SK-N-SH (cell line): ENCODE data around the gene NOTCH1. TPM values are rescaled to one million over a fixed set of nuclear protein-coding genes. Genes with fewer than 3 reads are reported as not detected.

Source experiments
- CTCF ChIA-PET: fragments of 300-600, 350-600 bp; formaldehyde crosslinking; extraction: SDS; loops from one replicate; lab custom pipeline; 2021; lab: Yijun Ruan, JAX
- POLR2A ChIA-PET: fragments of 350-600 bp; sonication (Branson Sonifier 250); formaldehyde crosslinking; extraction: SDS; loops from one replicate; lab custom pipeline; 2020; ENCODE audit warnings: antibody characterized with exemption, inconsistent platforms; lab: Yijun Ruan, JAX
- DNase-seq: peaks from one replicate; pipeline ENCODE4 v3.0.0; 2012
- H2AFZ ChIP-seq: fragments of 200-600 bp; sonication (generic); 2 replicates; pipeline ENCODE4 v1.8.1; 2016; ENCODE audit warnings: antibody characterized with exemption, mild to moderate bottlenecking, low read depth
- H3F3A ChIP-seq: fragments of 200-600 bp; sonication (generic); replicated peaks from 2 replicates; pipeline ENCODE3; 2016; ENCODE audit warnings: antibody characterized with exemption, mild to moderate bottlenecking; ENCODE audit not compliant: insufficient read depth
- H3K27ac ChIP-seq, 2 experiments: fragments of 200-500 bp in 1 of 2; fragments of 200-600 bp in 1 of 2; sonication (Bioruptor generic) in 1 of 2; sonication (generic), shearing (Covaris generic) in 1 of 2; 2 replicates each; pipeline versions ENCODE4 v1.5.1 to v1.6.1; 2014 to 2016; ENCODE audit warnings: low read depth in 2 of 2, inconsistent platforms in 1 of 2, low read length in 1 of 2, mild to moderate bottlenecking in 1 of 2, mixed read lengths in 1 of 2
- H3K27me3 ChIP-seq: fragments of 200-600 bp; sonication (generic), shearing (Covaris generic); 2 replicates; pipeline ENCODE4 v1.6.1; 2016; ENCODE audit warnings: mixed run types; ENCODE audit not compliant: insufficient read depth
- H3K36me3 ChIP-seq, 2 experiments: fragments of 200-500 bp in 1 of 2; fragments of 200-600 bp in 1 of 2; sonication (Bioruptor generic) in 1 of 2; sonication (generic) in 1 of 2; replicated peaks in 1 of 2; 2 replicates each; pipeline versions ENCODE3 to v1.5.1; 2014 to 2016; ENCODE audit warnings: low read length in 1 of 2, mild to moderate bottlenecking in 1 of 2; ENCODE audit not compliant: insufficient read depth in 2 of 2, control insufficient read depth in 1 of 2
- H3K4me1 ChIP-seq, 2 experiments: fragments of 200-500 bp in 1 of 2; fragments of 200-600 bp in 1 of 2; sonication (Bioruptor generic) in 1 of 2; sonication (generic), shearing (Covaris generic) in 1 of 2; 2 replicates each; pipeline versions ENCODE4 v1.5.1 to v1.6.1; 2014 to 2016; ENCODE audit warnings: low read depth in 1 of 2, low read length in 1 of 2, mixed run types in 1 of 2; ENCODE audit not compliant: insufficient read depth in 2 of 2, control insufficient read depth in 1 of 2
- H3K4me2 ChIP-seq: fragments of 200-600 bp; sonication (generic), shearing (Covaris generic); 2 replicates; pipeline ENCODE4 v1.6.1; 2017; ENCODE audit warnings: mixed run types
- H3K4me3 ChIP-seq, 2 experiments: fragments of 200-500 bp in 1 of 2; fragments of 200-600 bp in 1 of 2; sonication (Bioruptor generic) in 1 of 2; sonication (generic), shearing (Covaris generic) in 1 of 2; 2 replicates each; pipeline versions ENCODE4 v1.5.1 to v1.8.1; 2014 to 2016; ENCODE audit warnings: low read depth in 2 of 2, inconsistent platforms in 1 of 2, low read length in 1 of 2, mild to moderate bottlenecking in 1 of 2, mixed read lengths in 1 of 2, moderate library complexity in 1 of 2
- H3K79me2 ChIP-seq: fragments of 200-600 bp; sonication (generic); 2 replicates; pipeline ENCODE4 v1.8.1; 2017; ENCODE audit warnings: mild to moderate bottlenecking; ENCODE audit not compliant: insufficient read depth
- H3K9ac ChIP-seq: fragments of 200-600 bp; sonication (generic); 2 replicates; pipeline ENCODE4 v1.6.1; 2017; ENCODE audit warnings: mixed run types
- H3K9me2 ChIP-seq: fragments of 200-600 bp; sonication (generic); 2 replicates; pipeline ENCODE4 v1.6.1; 2017; ENCODE audit warnings: mixed run types
- H3K9me3 ChIP-seq: fragments of 200-600 bp; sonication (generic); 2 replicates; pipeline ENCODE4 v1.6.1; 2017; ENCODE audit warnings: mixed run types, mild to moderate bottlenecking, moderate library complexity
- H4K20me1 ChIP-seq: fragments of 200-600 bp; sonication (generic); 2 replicates; pipeline ENCODE4 v1.6.1; 2017; ENCODE audit warnings: mild to moderate bottlenecking, mixed run types; ENCODE audit not compliant: insufficient read depth
- ELF1 ChIP-seq: IDR thresholded peaks from 2 replicates; pipeline ENCODE4 v1.4.0; 2012
- EZH2phosphoT487 ChIP-seq: fragments of 200-600 bp; sonication (generic); IDR thresholded peaks from 2 replicates; pipeline ENCODE4 v1.6.1; 2017; ENCODE audit warnings: low read depth, mixed run types, mild to moderate bottlenecking, antibody characterized with exemption, moderate library complexity, borderline replicate concordance
- FOSL2 ChIP-seq: IDR thresholded peaks from 2 replicates; pipeline ENCODE4 v1.4.0; 2012; ENCODE audit warnings: low read depth, mild to moderate bottlenecking, moderate library complexity, borderline replicate concordance
- FOXM1 ChIP-seq: IDR thresholded peaks from 2 replicates; pipeline ENCODE4 v1.4.0; 2012; ENCODE audit warnings: low read depth, mild to moderate bottlenecking
- GABPA ChIP-seq: IDR thresholded peaks from 2 replicates; pipeline ENCODE4 v1.4.0; 2012; ENCODE audit warnings: low read depth, mild to moderate bottlenecking
- GATA2 ChIP-seq: sonication (generic); formaldehyde crosslinking; IDR thresholded peaks from 2 replicates; pipeline ENCODE4 v1.5.0; 2020; ENCODE audit warnings: mild to moderate bottlenecking, missing genetic modification reagents
- JUND ChIP-seq: IDR thresholded peaks from 2 replicates; pipeline ENCODE4 v1.4.0; 2012
- MEF2A ChIP-seq: IDR thresholded peaks from 2 replicates; pipeline ENCODE4 v1.4.0; 2012; ENCODE audit warnings: low read depth, borderline replicate concordance
- MXI1 ChIP-seq: IDR thresholded peaks from 2 replicates; pipeline ENCODE4 v1.6.1; 2012; ENCODE audit warnings: mild to moderate bottlenecking, low read depth, low read length, improper control_type of control experiment
- NFIC ChIP-seq: IDR thresholded peaks from 2 replicates; pipeline ENCODE4 v1.4.0; 2012; ENCODE audit warnings: borderline replicate concordance
- POLR2AphosphoS5 ChIP-seq: IDR thresholded peaks from 2 replicates; pipeline ENCODE4 v1.6.1; 2012; ENCODE audit warnings: low read depth, low read length
- RFX5 ChIP-seq: IDR thresholded peaks from 2 replicates; pipeline ENCODE4 v1.6.1; 2012; ENCODE audit warnings: mild to moderate bottlenecking, improper control_type of control experiment, low read length
- SIN3A ChIP-seq: IDR thresholded peaks from 2 replicates; pipeline ENCODE4 v1.6.1; 2012; ENCODE audit warnings: low read depth, mild to moderate bottlenecking, low read length, moderate library complexity, borderline replicate concordance
- SMC3 ChIP-seq: IDR thresholded peaks from 2 replicates; pipeline ENCODE4 v1.6.1; 2012; ENCODE audit warnings: low read depth, low read length, improper control_type of control experiment
- TAF1 ChIP-seq: IDR thresholded peaks from 2 replicates; pipeline ENCODE4 v1.6.1; 2012; ENCODE audit warnings: low read depth, mild to moderate bottlenecking, low read length, moderate library complexity, borderline replicate concordance
- TEAD4 ChIP-seq: IDR thresholded peaks from 2 replicates; pipeline ENCODE4 v1.4.0; 2012; ENCODE audit warnings: mild to moderate bottlenecking, borderline replicate concordance; ENCODE audit not compliant: insufficient read depth
- YY1 ChIP-seq: IDR thresholded peaks from 2 replicates; pipeline ENCODE4 v1.4.0; 2012; ENCODE audit warnings: low read depth, mild to moderate bottlenecking
- WGBS: methylation state at CpG from one replicate; pipeline ENCODE4 v1.1.6; 2017; ENCODE audit warnings: low lambda C conversion rate; 5-methylcytosine and 5-hydroxymethylcytosine counted together
- polyA plus RNA-seq, 3 experiments: library from polyadenylated mRNA; depleted of rRNA; stranded (reverse); fragments of >200 nt; gene quantifications; 2 replicates each; pipeline ENCODE4 v1.2.3, GENCODE V29; 2012
- TF ChIP-seq, protein P1 (sequence below): fragments of 150-350 bp; IDR thresholded peaks from 2 replicates; pipeline ENCODE4 v1.6.1; 2017; ENCODE audit warnings: antibody characterized with exemption, low read length, low read depth, borderline replicate concordance
- TF ChIP-seq, protein P2 (sequence below): IDR thresholded peaks from 2 replicates; pipeline ENCODE4 v1.4.0; 2012; ENCODE audit warnings: low read depth, borderline replicate concordance
- TF ChIP-seq, protein P3 (sequence below): IDR thresholded peaks from 2 replicates; pipeline ENCODE4 v1.6.1; 2012; ENCODE audit warnings: mild to moderate bottlenecking, low read depth, low read length, moderate library complexity
- TF ChIP-seq, protein P4 (sequence below): fragments of 150-350 bp; IDR thresholded peaks from 2 replicates; pipeline ENCODE4 v1.6.1; 2016; ENCODE audit warnings: mild to moderate bottlenecking, low read depth, low read length

Gene NOTCH1
- polyA plus RNA-seq, 1 of the 3 experiments (the other 2 are of a cell fraction) = 6.6 TPM

DNA sequence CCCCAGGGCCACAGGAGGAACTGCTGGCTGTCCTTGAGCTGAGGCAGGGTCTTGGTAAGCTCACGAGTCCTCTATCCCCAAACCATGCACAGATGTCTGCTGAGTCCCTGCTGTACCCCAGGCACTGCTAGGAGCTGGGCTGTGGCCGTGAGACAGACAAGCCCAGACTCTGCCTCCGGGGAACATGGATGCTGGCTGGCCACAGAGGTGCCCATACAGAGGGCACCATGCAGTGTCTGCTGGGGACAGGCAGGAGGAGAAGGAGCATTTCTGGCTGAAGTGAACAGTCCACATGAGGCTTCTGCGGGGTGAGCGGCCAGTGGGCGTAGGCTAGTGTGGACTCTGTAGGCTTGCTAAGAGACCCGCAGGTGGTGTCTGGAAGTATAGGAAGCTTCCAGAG lies 58.2 kb downstream of the NOTCH1 start:
- Histone ChIP-seq H3K27ac (no peak overlapping the region), H3K36me3 (no peaks in the 10 kb centered on the region), H3K27me3 (no peaks in the 10 kb centered on the region), H3K9ac (no peak overlapping the region), H3K79me2 (peaks cover 1% of the 10 kb centered on the region), H3K9me2 (no peaks in the 10 kb centered on the region), H4K20me1 (no peaks in the 10 kb centered on the region; the same call in 1 of the 2 replicates), H3K9me3 (no peaks in the 10 kb centered on the region), H2AFZ (no peak overlapping the region), H3K4me2 (no peak overlapping the region), H3F3A (peaks cover 4% of the 10 kb centered on the region), H3K4me1 (peaks cover 0 to 16% of the 10 kb centered on the region in 2 experiments; a peak in 1 of 4 replicates), H3K4me3 (no peak overlapping the region)
- POLR2A ChIA-PET = no interaction called here
- WGBS = 83% methylated on average over 6 of the region's 7 CpGs
- TF ChIP-seq SMC3 = no peak
- TF ChIP-seq SIN3A = no peak
- no peak for TF ChIP-seq FOSL2
- no peak for TF ChIP-seq MXI1
- TF ChIP-seq, protein P1, sequence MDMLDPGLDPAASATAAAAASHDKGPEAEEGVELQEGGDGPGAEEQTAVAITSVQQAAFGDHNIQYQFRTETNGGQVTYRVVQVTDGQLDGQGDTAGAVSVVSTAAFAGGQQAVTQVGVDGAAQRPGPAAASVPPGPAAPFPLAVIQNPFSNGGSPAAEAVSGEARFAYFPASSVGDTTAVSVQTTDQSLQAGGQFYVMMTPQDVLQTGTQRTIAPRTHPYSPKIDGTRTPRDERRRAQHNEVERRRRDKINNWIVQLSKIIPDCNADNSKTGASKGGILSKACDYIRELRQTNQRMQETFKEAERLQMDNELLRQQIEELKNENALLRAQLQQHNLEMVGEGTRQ = no peak
- TF ChIP-seq POLR2AphosphoS5 = no peak
- no peak for TF ChIP-seq FOXM1
- no peak for TF ChIP-seq RFX5
- TF ChIP-seq GATA2 (CRISPR knock-in tag) = no peak
- TF ChIP-seq TAF1 = no peak
- no peak for TF ChIP-seq GABPA
- no peak for TF ChIP-seq YY1
- no peak for TF ChIP-seq TEAD4
- no peak for TF ChIP-seq ELF1
- TF ChIP-seq, protein P2, sequence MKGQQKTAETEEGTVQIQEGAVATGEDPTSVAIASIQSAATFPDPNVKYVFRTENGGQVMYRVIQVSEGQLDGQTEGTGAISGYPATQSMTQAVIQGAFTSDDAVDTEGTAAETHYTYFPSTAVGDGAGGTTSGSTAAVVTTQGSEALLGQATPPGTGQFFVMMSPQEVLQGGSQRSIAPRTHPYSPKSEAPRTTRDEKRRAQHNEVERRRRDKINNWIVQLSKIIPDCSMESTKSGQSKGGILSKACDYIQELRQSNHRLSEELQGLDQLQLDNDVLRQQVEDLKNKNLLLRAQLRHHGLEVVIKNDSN = no peak
- TF ChIP-seq MEF2A = no peak
- CTCF ChIA-PET = interaction anchor here (0.6 to 8.2 kb wide), 52 partner anchors 10 to 256 kb away, joined by 3 to 320 read pairs (median 4); no protein-coding TSS in a partner anchor
- no peak for DNase-seq

DNA sequence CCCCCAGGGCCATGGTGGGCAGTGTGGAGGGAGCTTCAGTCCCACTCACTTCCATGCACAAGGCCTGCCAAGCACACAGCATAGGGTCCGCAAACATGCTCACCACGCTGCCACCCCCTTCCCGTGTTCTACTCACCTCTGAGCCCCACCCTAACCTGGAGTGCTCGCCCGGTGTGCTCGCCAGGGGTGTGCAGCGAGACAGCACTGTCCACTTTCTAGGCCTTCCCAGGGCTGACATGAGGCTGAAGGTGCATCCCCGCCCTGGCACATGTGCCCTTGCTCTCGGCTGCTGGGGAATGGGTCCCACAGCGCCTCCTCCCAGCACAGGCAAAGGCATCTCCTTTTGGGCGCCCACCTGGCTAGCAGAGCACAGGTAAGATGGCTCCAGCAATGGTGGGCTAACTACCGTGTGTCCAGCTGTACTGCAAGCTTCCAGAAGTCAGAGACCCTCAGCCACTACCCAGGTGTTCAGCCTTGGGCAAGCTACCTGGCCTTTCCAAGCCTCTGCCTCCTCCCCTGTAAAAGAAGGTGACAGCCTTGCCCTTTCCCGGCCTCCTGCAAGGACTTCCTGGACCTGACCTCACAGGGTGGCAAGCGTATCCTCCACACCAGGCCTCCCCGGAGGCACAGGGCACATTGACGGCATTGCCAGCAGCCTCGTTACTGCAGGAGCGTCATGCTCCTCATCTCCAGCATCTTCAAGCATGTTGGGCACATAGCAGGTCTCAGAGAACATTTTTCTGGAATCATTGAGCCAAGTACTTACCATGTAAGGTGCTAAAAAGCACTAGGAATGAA lies 58.8 kb downstream of the NOTCH1 start:
- Histone ChIP-seq H3K27ac (no peak overlapping the region), H3K4me1 (peaks cover 0 to 16% of the 10 kb centered on the region in 2 experiments; a peak in 1 of 4 replicates), H4K20me1 (peaks cover under 1% of the 10 kb centered on the region), H3K4me3 (no peak overlapping the region), H2AFZ (no peak overlapping the region), H3K36me3 (no peaks in the 10 kb centered on the region), H3K27me3 (no peaks in the 10 kb centered on the region), H3K9me2 (no peaks in the 10 kb centered on the region), H3F3A (peaks cover 4% of the 10 kb centered on the region), H3K79me2 (peaks cover 8% of the 10 kb centered on the region), H3K4me2 (no peak overlapping the region), H3K9ac (no peak overlapping the region), H3K9me3 (no peaks in the 10 kb centered on the region)
- DNase-seq = no peak
- CTCF ChIA-PET = interaction anchor here (0.6 to 8.2 kb wide), 23 partner anchors 11 to 221 kb away, joined by 3 to 320 read pairs (median 12); no protein-coding TSS in a partner anchor
- 88% methylated on average over 12 of the region's 18 CpGs for WGBS
- POLR2A ChIA-PET = interaction anchor here (1.0 kb wide), 1 partner anchor 143 kb away, joined by 4 read pairs; no protein-coding TSS in a partner anchor
- TF ChIP-seq, protein P3, sequence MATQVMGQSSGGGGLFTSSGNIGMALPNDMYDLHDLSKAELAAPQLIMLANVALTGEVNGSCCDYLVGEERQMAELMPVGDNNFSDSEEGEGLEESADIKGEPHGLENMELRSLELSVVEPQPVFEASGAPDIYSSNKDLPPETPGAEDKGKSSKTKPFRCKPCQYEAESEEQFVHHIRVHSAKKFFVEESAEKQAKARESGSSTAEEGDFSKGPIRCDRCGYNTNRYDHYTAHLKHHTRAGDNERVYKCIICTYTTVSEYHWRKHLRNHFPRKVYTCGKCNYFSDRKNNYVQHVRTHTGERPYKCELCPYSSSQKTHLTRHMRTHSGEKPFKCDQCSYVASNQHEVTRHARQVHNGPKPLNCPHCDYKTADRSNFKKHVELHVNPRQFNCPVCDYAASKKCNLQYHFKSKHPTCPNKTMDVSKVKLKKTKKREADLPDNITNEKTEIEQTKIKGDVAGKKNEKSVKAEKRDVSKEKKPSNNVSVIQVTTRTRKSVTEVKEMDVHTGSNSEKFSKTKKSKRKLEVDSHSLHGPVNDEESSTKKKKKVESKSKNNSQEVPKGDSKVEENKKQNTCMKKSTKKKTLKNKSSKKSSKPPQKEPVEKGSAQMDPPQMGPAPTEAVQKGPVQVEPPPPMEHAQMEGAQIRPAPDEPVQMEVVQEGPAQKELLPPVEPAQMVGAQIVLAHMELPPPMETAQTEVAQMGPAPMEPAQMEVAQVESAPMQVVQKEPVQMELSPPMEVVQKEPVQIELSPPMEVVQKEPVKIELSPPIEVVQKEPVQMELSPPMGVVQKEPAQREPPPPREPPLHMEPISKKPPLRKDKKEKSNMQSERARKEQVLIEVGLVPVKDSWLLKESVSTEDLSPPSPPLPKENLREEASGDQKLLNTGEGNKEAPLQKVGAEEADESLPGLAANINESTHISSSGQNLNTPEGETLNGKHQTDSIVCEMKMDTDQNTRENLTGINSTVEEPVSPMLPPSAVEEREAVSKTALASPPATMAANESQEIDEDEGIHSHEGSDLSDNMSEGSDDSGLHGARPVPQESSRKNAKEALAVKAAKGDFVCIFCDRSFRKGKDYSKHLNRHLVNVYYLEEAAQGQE = no peak
- no peak for TF ChIP-seq NFIC
- TF ChIP-seq ELF1 = no peak
- no peak for TF ChIP-seq FOXM1
- TF ChIP-seq POLR2AphosphoS5 = no peak
- TF ChIP-seq GABPA = no peak
- no peak for TF ChIP-seq TEAD4
- TF ChIP-seq EZH2phosphoT487 = no peak
- TF ChIP-seq, protein P4, sequence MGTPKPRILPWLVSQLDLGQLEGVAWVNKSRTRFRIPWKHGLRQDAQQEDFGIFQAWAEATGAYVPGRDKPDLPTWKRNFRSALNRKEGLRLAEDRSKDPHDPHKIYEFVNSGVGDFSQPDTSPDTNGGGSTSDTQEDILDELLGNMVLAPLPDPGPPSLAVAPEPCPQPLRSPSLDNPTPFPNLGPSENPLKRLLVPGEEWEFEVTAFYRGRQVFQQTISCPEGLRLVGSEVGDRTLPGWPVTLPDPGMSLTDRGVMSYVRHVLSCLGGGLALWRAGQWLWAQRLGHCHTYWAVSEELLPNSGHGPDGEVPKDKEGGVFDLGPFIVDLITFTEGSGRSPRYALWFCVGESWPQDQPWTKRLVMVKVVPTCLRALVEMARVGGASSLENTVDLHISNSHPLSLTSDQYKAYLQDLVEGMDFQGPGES = no peak
- TF ChIP-seq JUND = no peak
